ENCODE measurements around the gene IL31RA.
"Not testable (repeated sequence)": the region's sequence is repeated elsewhere in the genome, so short reads cannot be mapped to it uniquely, and the experiment has no call there.

The IL31RA gene

GRCh38 chr5:55850839-55851674 lies at the start of gene IL31RA:
IL31RA (plus strand) TSS chr5:55851357; CDS start chr5:55851571, 214 bp downstream.
- DNase-seq (ENCODE audit: low read depth), result no peak

DNA sequence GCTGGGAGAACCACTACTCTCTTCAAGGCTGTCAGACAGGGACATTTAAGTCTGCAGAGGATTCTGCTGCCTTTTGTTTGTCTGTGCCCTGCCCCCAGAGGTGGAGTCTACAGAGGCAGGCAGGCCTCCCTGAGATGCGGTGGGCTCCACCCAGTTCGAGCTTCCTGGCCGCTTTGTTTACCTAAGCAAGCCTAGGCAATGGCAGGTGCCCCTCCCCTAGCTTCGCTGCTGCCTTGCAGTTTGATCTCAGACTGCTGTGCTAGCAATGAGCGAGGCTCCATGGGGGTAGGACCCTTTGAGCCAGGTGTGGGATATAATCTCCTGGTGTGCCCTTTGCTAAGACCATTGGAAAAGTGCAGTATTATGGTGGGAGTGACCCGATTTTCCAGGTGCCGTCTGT lies 42.3 kb upstream of the IL31RA start:
- not testable (repeated sequence) for DNase-seq (ENCODE audit: low read depth)

DNA sequence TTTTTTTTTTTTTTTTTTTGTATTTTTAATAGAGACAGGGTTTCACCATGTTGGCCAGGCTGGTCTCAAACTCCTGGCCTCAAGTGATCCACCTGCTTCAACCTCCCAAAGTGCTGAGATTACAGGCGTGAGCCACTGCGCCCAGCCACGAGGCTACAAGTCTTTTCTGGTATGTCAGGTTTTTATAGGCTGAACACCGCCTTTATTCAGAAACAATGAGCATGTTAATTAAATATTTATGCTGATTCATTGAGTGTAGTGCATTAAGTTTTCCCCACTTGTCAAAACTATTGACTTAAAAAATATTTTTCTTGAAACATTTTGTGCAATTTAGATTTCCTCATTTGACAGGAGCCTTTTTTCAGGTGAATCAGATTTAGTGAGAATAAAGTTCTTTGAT lies 35.2 kb upstream of the IL31RA start:
- not testable (repeated sequence) for DNase-seq (ENCODE audit: low read depth)

- no peak for DNase-seq (ENCODE audit: low read depth)
These were observed 34.8 kb upstream of the IL31RA start for GRCh38 chr5:55816342-55816741.

DNA sequence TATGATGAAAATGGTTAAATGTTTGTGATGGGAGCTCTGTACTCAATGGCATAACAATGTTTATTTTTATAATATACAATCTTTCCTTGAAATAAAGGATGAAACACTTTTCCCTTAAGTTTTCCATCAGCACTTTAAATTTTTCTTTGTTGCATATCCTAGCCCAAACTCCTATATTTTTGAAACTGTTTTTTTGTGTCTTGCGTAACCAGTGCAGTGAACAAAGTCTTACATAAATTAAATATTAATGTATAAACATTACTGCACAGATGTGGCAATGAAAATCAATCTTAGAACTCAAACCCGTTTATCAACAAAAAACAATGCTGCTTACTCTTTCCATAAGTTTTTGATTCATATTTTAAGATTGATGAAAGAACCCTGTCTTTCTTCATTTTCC lies 34.1 kb upstream of the IL31RA start:
- DNase-seq (ENCODE audit: low read depth), result no peak

GRCh38 chr5:55820488-55820887 lies 30.7 kb upstream of the IL31RA start:
- no peak for DNase-seq (ENCODE audit: low read depth)

- no peak for DNase-seq (ENCODE audit: low read depth)
These were observed 29.2 kb upstream of the IL31RA start for GRCh38 chr5:55821731-55822512.

DNA sequence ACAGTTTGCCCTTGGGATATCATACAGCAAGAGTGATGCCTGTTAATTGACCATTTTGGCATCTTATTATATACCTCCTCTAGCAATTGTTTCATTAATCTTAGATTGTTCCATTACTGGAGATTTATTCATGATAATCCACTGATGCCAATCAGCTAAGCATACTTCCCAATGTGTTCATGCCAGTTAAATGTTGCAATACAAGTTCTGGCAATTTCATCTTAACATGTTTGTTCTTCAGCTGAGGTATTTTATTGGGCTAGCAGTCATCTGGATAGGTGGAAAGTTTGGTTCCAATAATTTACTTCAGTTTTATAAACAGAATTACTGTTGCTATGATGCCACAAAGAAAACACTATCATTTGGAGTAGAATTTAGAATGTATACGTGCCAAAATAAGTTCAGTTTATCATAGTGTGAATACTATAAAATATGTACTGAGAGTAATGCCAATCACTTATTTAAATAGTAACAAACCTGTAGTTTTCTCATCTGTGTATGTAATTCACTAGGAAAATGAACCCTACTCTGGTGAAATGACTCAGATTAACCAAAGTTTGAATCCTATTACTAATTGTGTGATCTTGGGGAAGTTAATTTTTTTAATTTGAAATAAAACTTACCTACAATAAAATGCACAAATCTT lies 27.9 kb upstream of the IL31RA start:
- no peak for DNase-seq (ENCODE audit: low read depth)

DNA sequence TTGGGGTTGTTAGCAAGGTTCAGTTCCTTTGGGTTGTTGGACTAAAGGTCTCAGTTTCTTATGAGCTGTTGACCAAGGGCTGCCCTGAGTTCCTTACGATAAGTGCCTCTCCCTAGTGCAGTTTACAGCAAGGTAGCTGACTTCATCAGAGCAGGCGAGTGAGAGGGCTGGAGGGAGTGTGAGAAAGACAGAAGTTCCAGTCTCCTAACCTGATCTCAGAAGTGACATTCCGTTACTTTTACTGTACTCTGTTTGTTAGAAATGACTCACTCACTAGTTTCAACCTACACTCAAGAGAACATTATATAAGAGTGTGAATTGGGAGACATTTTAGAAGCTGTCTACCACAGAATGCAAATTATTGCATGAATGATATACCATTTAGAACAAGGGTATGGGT lies 21.2 kb upstream of the IL31RA start:
- DNase-seq (ENCODE audit: low read depth), result no peak

- no peak for DNase-seq (ENCODE audit: low read depth)
These were observed 18.7 kb upstream of the IL31RA start for GRCh38 chr5:55832446-55832845.

DNA sequence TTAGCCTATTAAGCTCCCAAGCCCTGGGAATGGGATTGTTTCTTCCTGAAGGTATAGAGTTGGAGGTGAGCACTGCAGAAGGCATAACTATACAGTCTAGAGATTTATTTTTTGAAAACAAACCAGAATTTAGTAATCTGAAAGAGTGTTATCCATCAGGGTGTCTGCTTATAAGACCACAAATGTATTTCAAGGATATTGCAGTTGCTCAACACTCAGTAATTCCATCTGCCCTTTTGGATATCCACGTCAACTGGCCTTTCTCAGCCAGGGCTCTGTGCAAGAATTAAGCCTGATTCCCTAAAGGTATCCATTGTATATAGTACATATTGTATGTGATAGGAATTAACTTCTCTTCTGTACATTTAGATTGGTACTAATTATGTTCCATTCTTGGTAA lies 15.0 kb upstream of the IL31RA start:
- DNase-seq (ENCODE audit: low read depth), result no peak

DNA sequence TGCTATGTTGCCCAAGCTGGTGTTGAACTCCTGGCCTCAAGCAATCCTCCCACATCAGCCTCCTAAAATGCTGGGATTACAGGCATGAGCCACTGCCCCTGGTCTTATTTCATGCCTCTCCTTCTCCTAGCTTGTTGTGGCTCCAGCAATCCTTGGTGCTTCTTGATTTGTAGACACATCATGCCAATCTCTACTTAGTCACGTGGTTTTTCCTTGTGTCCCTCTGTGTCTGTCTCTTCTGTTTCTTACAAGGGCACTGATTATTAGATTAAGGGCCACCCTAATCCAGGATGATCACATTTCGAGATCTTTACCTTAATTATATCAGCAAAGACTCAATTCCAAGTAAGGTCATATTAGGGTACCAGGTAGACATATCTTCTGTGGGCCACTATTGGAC lies 9.2 kb upstream of the IL31RA start:
- DNase-seq (ENCODE audit: low read depth), result no peak

- no peak for DNase-seq (ENCODE audit: low read depth)
These were observed 3.3 kb upstream of the IL31RA start for GRCh38 chr5:55847837-55848236.

- DNase-seq (ENCODE audit: low read depth), result no peak
These were observed 2.4 kb upstream of the IL31RA start for GRCh38 chr5:55848783-55849182.

GRCh38 chr5:55851675-55851979 lies 470 bp downstream of the IL31RA start:
- no peak for DNase-seq (ENCODE audit: low read depth)

DNA sequence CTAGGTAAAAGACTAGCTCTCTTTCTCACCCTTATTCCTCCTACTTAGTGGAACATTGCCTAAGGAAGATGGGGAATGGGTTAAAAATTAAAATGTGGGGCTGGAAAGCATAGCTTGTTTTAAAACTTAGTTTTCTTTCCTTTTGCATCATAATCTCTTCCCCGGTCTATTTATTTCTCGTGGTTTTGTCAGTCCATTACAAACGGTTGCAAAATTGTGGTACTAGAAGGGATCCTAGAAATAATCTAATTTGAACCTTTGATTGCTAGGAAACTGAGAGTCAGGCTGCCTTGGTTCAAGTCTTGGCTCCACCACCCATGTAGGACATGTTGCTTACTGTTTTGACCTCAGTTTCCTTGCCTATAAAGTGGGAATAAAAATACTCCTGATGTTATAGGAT lies 1.3 kb downstream of the IL31RA start:
- no peak for DNase-seq (ENCODE audit: low read depth)

DNA sequence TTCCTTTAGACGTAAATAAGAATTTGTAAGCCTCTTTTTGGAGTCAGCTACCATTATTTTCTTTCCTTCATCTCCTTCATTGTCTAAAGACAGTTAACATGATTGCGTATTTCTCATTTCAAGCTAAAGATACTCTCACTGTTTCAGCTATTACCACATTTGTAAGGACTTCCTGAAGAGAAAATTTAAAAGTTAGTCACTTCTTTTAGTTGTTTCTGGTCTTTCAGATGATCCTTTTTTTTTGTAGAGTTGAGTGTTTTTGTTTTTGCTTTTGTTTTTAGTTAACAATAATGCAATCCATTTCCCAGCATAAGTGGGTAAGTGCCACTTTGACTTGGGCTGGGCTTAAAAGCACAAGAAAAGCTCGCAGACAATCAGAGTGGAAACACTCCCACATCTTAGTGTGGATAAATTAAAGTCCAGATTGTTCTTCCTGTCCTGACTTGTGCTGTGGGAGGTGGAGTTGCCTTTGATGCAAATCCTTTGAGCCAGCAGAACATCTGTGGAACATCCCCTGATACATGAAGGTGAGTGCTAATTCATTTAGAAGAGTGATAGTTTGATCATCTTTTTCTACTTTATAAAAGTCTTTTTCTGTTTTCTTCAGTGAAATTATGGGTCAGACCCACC lies 2.0 kb downstream of the IL31RA start:
- DNase-seq (ENCODE audit: low read depth), result no peak

GRCh38 chr5:55853818-55854217 lies 2.7 kb downstream of the IL31RA start:
- no peak for DNase-seq (ENCODE audit: low read depth)

DNA sequence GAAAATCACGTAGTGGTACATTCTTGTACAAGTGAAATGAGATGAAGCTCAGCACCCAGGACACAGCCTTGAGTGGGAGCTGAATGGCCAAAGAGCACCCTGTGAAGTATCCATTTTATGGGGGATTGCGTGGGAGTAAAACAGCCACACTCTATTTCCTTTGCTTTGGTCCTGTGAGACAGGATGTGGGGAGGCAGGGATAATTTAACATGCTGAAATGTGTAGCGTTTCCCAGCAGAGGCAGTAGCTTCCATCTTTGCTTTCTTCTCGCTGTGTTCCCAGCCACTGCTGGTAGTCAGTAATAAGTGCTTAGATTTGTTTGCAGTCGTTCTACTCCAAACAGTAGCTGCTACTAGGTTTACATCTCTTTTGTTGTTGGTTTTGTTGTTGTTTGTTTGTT lies 4.4 kb downstream of the IL31RA start:
- no peak for DNase-seq (ENCODE audit: low read depth)

DNA sequence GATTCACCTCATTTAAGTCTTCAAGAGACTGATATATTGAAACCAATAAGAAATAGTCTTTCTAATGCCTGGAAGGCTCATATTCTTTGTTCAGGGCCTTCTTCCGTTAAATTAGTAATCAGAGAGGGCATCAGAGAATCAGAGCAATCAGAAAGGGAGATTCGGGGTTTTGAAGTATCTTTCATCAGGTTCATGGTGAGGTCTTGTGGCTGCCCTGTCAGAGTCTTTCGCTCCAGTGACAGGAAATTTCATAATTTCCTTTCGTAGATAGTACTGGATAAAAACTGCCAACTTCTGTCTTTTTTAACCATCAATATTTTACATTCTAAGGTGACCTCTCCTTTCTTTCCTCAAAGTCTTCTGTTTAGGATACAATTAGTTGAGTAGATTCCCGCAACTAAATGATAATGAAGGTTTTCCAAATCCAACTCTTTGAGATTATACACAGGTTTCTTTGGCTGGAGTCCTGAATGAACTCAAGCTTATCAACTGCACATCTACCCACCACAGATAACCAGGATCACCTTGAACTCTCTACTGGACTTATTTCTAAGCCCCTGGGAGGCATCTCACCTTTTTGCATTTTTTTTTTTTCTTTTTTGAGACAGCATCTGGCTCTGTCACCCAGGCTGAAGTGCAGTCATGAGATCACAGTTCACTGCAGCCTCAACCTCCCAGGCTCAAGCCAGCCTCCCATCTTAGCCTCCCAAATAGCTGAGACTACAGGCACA lies 5.5 kb downstream of the IL31RA start:
- no peak for DNase-seq (ENCODE audit: low read depth)

DNA sequence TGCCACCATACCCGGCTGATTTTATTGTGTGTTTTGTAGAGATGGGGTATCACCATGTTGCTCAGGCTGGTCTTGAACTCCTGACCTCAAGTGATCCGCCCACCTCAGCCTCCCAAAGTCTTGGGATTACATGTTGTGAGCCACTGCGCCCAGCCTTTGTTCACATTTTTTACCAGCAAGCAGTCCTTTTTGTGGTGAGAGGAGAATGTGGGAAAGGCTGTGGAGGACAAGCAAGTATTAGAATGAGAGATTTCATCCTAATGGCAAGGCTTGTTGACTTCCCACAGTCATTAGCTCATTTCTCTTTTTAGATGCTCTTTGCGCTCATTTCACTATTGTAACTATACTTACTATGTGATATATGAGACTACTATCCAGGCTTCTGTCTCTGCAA lies 6.1 kb downstream of the IL31RA start:
- no peak for DNase-seq (ENCODE audit: low read depth)

- DNase-seq (ENCODE audit: low read depth), result no peak
These were observed 6.9 kb downstream of the IL31RA start for GRCh38 chr5:55858104-55858503.

All from CMK (cell line).